ENCODE results near the gene SYT8.

The SYT8 gene

DNA sequence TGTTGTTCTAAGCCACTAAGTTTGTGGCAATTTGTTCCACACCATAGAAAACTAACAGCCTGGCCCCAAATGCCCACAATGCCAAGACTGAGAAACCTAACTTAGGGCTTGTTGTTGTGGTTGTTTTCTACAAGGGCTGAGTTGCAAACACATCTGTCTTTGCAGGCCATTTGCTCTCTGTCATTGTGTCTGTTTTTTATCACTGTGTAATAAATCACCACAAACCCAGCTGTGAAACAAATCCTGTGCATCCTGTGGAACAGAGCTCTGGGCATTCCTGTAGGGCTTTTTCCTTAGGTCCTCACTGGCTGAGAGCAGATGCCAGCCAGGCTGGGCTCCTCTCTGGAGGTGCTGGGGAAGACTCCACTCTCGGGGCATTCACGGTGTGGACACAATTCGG lies 15.7 kb upstream of the SYT8 start:
- DNase-seq = no peak

DNA sequence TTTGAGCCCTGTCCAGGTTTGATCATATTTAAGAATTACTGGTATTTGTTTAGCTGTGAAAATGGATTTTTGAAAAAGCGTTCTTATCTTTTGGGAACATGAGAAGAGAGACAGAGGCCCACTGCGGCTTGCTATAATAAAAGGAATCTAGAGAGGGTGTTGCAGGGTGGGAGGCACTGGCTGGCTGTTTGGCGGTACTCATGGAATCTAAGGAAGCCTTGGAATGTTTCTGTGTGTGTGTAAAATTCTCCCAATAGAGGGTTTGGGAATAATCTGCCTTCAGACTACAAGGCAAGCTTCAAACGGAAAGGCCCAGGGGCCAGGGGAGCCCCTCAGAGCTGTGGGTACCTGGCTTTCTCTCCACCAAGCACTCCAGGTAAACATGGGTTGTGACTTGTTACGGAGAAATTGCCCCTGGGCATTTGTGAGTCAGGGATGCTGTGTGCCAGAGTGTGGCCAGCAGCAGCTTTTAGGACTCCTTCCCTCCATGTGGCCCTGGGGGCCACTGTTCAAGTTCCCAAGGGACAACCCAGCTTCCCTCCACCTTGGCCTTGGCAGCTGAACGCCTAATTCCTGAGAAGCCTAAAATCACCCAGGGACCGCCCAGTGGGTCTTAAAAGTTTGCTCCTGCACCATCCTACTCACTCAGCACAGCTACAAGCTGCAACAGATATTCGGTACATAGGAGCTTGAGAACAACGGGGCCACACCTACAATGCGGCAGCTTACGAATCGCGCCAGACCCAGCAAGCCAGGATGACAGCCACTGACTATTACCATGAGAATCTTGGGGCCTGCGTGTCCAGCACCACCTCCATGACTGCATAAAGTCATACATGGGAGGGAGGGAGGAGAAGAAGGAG lies 14.1 kb upstream of the SYT8 start:
- DNase-seq = no peak

DNA sequence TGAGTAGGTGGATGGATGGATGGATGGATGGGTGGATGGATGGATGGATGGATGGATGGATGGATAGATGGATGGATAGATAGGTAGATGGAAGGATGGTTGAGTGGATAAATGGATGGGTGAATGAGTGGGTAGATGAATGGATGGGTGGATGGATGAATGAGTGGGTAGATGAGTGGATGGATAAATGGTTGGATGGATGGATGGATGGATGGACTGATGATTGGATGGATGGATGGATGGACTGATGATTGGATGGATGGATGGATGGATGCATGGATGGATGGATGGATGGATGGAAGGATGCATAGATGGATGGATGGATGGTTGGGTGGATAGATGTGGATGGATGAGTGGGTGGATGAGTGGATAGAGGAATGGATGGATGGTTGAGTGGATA lies 13.2 kb upstream of the SYT8 start:
- no peak for DNase-seq

DNA sequence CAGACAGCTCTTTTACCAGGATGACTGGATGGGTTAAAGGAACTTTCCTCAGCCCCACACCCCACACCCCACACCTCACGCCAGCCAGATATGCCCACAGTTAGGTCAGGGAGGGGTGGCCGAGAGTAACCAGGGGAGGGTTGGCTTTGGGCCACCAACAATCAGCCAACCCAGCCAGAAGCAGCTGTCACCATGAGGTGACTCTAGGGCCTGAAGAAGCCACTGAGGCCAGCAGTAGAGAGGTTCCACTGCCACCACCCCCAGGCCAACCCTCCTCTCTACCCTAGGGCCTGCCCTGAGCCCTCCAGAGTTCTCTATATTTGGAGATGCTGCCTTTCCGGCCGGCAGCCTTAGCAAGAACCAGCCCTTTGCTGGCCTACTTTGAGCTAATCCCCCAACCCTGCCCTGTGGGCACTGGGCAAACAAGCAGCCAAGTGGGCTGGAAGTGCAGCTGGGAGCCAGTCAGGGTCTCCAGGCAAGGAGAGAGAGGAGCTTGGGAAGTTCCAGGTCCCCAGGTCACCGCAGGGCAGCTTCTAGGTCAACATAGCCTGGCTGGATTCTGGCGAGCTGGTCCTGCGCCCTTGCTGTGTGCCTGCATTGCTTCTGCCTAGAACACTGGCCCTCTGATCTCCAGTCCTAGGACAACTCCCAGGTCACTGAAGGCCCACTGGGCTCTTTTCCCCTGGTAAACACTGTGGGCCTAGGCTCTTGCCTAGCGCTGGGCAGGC lies 12.0 kb upstream of the SYT8 start:
- no peak for DNase-seq

DNA sequence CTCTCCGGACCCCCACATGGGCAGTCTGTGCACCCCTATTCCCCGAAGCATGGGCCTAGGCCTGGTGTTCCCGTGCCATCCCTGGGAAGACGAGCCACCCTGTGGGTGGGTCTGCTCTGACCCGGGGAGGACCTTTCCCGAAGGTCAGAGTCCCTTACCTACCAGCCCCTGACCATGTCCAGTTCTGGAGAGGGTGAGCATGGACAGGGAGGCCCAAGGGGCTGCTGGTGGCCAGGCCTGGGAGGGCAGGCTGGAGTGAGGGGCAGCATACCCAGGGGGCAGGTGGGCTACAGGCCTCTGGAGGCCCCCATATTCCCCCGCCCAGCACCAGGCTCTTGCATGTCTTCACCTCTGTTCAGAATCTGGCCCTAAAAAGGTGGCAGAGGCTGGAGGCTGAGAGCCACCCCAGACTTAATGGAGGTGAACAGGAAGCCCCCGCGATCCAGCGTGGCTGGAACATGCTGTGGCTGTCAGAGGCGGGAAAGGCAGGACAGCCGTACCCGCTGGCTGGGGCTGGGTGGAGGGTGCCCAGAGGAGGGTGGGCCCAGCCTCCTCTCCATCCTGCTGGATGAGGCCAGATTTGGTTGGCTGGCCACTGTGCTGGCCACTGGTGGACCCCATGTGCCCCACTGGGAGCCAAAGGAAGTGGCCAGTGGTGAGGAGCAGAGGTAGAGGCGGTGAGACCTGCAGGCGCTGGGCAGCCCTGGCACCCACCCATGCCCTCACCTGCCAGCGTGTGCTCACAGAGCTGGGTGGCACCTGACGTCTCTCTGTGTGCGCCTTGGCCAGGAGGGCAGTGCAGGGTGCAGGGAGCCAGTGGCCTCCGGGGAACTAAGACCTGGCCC lies 11.2 kb upstream of the SYT8 start:
- no peak for DNase-seq

DNA sequence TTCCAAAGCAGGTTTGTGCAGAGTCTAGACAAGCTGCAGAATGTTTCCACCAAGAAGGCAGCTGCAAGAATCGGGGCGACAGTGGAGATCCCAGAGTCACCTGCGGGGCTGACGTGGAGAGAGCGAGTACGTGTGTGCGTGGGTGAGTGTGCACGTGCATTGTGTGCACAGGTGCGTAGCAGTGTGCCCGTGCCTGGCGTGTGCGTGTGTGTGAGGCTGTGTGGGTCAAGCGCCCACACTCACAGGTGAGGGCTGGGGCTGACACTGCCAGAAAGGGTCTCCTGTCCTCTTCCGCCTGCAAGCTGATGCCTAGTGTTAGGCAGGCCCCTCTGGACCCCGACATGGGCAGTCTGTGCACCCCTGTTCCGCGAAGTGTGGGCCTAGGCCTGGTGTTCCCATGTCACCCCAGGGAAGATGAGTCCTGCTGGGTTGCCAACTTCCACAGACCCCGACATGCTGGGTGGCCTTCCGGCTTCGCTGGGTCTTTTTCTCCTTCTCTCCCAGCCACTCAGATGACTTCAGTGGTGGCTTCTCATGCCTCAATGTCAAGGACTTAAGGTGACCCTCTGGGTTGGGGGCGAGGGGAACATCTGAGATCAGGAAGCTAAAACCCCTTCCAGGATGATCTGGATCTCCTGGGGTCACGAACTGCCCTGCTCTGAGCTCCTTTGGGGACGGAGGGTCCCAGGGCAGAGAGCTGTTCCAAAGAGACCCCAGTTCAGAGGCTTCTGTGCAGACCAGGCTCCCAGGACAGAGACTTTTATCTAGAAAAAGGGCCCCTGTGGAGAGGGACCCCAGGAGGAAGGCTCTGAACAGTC lies 10.4 kb upstream of the SYT8 start:
- DNase-seq = no peak

DNA sequence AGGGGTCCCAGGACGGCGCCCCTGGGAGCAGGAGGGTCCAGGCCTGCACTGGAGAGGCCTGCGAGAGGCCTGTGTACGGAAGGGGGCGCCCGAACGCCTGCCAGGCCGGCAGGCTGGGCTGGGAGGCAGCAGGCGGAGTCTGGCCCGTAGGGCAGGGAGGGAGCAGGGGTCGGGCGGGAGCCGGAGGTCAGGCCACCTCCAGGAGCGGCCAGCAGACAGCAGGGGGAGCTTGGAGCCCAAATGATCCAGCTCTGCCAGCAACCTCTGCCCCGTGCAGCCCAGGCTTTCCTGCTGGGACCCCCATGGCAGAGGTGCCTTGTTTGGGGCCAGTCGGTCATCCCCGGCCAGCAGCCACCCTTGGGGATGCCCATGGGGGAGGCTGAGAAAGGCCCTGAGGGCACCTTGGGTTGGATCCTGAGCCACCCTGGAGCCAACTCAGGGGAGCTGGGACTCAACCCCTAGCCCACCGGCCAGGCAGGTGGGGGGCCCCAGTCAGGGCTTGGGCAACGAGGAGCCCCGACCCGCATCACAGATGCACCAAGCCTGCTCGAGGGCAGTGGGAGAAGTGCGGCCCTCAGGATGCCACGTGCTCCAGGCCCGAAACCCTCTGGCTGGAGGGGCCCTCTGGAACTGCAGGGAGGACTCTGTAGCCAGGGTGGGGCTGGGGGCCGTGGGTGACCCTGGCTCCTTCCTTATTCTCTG lies 9.6 kb upstream of the SYT8 start:
- DNase-seq = no peak

DNA sequence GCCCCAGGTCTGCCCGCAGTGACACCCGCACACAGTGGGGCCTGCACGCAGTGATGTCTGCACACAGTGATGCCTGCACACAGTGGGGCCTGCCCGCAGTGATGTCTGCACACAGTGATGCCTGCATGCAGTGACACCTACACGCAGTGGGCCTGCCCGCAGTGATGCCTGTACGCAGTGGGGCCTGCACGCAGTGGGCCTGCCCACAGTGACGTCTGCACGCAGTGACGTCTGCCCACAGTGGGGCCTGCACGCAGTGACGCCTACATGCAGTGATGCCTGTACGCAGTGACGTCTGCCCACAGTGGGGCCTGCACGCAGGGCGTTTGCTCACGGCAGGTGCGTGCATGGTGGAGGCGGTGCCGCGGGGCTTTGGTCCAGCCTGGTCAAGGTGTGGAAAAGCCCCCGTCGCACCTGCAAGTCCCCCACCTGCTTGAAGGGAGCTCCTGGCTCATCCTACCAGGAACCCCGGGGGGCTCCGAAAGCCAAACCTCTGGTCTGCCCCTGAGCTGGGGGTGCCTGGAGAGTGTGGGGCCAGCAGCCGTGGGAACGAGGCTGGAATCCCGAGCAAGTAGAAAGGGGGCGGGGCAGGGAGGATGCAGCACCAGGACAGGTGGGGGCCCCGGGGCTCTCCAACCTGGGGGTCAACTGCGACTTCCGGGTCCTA lies 8.9 kb upstream of the SYT8 start:
- DNase-seq = no peak

DNA sequence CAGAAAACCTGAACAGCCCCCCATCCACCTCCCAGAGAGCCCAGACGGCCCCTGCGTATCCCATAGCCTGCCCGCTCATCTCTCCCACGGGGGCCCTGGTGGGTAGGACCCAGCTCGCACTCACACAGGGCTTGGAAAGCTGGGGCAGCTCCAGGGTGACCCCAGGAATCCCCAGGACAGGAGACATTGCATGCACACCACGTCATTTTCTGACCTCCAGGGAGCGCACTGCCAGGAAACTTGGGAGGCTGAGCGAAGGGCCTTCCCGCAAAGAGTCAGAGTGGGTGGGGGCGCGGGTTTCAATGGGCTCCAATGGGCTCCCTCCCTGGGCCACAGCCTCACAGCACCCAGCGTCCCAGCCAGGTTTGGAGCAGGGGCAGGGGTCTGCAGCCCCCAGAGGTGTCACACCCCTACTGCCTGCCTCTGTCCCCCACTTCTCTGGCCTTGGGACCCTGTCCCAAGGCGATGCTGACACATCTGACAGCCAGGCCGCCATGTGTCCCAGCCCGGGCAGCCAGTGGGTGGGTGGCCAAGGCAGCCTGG lies 8.2 kb upstream of the SYT8 start:
- DNase-seq = no peak

DNA sequence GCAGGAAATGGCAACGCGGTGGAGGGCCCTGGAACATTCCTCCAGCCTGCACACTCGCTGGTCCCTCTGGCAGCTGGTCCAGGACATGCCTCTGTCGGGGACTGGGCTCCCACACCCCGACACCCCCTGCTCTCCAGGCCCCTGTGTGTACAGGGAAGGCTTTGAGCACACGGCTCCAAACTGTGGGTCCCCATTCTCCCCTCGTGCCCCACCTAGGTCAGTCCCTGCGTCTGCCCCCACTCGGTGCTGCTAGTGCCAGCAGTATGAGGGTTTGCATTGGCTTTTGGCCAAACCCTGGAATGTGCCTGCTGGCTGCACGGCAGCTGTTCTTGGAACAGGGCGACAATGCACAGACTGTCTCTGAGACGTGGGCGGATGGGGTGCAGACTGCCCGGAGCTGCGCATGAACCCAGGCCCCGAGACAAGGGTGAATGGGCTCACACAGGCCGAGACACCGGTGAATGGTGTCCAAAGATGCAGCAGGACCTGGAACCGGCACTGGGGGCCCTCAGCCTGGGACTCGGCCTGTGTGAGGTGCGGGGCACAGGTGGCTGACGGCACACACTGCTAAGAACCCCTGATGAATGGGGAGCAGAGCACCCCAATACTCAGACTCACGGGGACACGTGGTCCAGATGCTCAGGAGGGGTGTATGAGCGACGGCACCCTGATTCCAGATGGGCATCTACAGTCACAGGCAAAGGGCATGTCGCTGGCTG lies 7.5 kb upstream of the SYT8 start:
- DNase-seq = no peak

DNA sequence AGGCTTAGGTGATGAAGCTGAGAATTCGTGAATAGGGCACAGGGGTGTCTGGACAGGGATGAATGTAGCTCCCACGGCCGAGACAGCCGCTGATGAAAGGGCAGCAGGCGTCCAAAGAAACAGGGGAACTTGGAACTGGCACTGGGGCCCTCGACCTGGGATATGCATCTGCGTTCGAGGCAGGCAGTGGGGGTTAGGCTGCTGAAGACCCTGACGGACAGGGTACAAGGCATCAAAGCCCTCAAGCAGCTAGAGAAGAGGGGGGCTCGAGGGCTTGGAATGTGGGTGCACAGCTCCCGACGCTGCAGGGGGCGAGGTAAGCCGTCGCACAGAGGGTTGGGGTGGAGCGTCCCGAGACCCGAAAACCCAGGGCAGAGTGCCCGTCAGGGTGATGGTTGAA lies 6.9 kb upstream of the SYT8 start:
- DNase-seq = no peak

DNA sequence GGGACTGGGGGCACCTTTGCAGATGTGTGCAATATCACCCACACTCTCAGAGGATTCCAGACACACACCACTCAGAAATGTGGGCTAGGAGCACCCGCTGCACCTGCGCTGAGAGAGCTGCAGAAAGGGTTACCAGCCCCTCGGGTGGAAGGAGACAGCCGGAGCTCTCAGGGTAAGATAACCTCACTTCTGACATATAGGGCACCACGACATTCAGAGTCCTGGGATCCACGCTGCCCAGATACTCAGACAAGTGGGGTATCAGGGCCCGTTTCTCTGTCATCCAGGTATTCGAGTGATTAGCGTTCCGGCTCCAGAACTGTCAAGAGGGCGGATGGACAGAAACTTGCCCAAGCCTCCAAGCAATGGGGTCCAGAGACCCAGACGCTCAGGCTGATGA lies 6.2 kb upstream of the SYT8 start:
- DNase-seq = no peak

DNA sequence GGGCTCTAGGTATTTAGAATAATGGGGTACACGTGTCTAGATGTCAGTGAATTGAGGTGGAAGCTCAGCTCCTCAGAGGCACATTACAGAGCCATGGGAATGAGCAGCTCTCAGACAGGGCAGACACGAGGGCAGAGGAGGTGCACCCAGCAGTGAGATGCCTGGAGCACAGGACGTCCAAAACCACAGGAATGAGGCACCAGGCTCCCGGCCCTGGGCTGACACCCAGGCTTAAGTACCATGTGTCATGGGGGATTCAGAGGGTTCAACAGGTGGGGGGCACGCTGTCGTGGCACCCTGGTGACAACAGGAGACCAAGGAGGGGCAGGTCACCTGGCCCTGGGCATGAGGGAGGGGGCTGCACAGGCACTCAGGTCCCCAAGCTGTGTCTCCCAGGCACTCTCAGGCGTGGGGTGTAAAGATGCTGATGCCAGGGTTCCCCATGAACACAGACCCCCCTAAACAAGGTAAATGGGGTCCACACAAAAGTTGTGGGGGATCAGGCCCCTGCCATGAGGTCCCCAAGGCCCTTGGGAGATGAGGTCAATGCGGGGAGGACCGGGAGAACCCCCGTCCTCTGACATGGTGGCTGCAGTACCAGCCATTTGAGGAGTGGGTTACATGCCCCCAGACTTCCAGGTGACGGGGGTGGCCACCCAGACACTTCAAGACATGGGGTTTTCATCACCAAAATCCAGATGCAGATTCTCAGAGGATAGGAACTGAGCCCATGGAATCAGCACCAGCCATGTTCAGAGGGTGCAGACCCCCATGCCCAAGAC lies 5.6 kb upstream of the SYT8 start:
- no peak for DNase-seq

DNA sequence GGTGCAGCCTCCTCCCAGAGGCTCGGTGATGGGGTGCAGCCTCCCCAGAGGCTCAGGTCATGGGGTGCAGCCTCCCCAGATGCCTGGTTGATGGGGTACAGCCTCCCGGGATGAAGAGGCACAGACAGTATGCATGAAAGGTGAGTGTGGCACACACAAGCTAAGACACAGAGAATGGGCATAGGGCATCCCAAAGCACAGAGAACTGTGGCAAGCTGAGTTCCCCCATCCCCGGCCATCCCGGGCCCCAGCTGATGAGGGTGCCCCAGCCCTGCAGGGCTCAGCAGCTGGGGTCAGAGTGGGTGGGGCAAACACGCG lies 4.8 kb upstream of the SYT8 start:
- no peak for DNase-seq

DNA sequence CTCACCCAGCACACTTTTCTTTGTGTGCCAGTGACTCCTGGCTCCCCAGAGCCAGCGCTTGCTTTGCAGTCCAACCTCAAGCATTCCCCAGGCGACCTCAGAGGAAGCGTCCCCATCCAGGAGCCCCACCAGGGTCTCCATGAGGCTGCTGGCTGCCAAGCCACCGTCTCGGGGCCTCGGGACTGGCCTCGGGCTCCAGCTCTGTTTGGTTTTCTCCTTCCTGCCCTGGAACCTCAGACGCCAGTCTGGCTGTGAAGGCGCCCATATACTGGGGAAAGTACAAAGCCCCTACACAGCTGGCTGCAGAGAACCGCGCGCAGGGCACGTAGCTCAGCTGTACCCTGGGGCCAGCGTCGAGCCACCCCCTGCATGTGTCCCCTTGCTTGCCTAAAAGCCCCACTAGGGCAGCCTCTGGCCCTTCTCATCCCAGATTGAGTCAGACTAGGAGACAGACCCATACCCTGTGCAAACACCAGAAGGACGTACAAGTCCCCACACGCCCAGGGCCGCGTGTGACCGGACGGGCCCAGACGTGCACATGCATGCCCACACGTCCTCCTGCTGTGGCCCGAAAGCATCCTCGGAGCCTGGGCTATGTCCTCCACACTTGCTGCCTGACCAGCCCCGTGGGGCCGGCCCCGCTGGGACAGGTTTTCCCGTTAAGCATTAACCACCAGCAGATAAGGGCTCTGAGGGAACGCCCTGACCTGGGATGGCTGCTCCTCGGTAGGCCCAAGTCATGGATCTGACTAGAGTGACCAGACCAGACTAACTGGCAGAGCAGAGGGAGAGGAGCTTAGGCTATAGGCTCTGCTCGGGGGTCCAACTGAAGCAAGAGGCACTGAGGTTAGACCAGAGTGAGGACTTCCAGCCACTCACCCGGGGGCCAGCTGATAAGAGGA lies 4.2 kb upstream of the SYT8 start:
- DNase-seq = no peak

DNA sequence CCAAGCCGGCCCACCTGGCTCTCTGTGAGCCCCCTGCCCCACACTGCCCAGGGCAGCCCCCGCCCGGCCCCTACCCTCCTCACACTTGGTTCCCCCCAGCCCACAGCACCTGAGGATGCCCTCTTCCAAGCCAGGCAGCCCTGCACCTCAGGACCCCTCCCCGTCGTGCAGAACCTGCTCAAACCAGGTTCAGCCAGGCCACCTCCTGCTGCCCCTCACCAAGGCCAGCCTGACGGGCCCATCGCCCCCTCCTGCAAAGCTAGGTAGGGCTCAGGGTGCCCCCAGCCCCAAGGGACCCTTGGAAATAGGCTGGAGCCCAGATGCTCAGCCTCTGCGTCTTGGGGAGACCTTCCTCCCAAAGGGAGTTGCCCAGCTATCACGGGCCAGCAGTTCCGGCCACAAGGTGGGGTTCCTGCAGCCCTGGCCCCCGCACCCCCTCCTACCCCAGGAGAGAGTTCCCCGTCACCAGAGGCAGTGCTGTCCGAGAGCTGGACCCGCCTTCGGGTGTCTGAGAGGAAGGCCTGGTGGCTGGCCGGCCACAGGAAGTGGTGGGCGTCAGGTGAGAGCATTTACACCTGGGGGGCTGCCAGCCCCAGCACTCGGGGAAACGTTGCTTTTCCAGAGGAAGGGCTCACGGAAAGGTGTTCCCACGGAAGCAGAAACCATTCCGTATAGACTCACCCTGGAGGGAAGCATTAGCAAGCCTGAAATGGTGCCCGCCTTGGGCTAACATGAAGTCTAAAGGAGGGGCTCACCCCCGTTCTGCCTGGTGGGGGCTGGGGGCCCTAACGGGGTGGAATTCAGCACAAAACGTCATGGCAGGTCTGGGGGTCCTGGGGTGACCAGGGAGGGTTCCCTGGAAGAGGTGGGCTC lies 3.2 kb upstream of the SYT8 start:
- DNase-seq = peak; percentile 14

DNA sequence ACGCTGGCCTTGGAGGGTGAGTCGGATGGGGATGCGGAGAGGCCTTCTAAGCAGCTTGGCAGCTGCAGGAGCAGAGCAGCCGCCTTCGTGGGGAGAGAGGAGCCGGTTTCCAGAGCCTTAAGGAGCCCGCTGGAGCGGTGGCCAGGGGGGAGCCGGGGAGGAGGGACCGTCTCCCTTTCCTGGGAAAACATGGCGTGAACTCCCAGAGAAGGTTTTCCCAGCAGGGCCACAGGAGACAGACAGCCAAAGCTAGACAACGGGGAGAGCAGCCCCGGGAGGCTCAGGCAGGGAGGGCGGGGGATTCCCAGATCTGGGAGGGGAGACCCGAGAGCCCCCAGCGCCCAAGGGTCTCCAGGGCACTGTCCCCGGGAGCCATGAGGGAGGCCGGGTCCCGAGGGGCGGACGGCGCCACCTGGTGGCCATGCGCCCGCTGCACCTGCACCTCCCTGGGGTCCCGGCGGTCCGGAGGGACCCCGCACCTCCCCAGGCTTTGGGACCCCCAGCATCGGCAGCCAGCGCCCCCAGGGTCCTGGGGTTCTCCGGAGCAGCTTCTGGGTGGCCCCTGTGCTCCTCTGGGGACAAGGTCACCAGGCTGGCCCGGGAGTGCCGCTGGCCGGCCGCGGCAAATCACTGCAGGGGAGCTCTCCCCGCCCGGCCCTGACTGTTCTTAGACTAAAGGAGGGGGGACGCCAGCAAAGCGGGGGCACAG lies 2.4 kb upstream of the SYT8 start:
- peak; percentile 75 for DNase-seq

Data from activated CD8-positive, alpha-beta memory T cell treated with anti-CD3 and anti-CD28 coated beads, Interleukin-2, amount 50 U/mL, for 4 hours (primary cell).